Ramos (cell line): ENCODE measurements around the gene MRPL38.
"Not testable (repeated sequence)": the region's sequence is repeated elsewhere in the genome, so short reads cannot be mapped to it uniquely, and the experiment has no call there.

Source experiments
- in situ Hi-C: fragments of 300-500 bp; cut with MboI; formaldehyde crosslinking; loops from one replicate; pipeline ENCODE4 v1.14.3; 2022; ENCODE audit warnings: low sequenced_read_pairs; ENCODE audit not compliant: unreplicated experiment

MRPL38 gene

DNA sequence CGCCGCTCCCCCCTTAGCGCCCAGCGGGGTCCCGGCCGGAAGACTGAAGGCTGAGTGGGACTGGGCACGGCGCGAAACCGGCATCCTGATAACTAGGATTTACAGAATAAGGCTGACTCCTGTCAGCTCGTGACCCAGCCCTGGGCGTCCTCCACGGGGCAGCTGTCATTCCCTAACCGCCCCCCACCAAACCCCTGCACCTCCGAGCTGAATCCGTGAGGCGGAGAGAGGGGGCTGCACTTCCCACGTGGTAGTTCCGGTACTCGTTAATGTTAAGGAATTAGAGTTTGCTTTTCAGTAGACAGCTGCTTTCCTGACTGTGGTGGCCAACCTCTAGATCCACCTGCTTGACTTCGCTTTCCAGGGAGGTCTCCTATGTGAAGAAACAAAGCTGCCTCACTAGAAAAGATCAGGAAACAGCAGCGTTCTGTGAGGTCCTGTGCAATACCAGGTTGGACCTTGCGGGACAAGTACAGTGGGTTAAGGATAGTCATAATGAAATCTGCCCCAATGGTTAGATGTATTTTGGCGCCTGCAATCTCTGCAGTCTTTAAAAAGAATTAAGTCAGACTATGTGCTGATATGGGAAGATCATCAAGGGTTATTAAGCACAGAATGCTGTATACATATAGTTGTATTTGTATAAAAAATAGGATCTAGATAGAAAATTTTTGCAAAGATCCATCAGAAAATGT, 48.5 kb downstream of the MRPL38 start:
- in situ Hi-C loops, result no loop called here

DNA sequence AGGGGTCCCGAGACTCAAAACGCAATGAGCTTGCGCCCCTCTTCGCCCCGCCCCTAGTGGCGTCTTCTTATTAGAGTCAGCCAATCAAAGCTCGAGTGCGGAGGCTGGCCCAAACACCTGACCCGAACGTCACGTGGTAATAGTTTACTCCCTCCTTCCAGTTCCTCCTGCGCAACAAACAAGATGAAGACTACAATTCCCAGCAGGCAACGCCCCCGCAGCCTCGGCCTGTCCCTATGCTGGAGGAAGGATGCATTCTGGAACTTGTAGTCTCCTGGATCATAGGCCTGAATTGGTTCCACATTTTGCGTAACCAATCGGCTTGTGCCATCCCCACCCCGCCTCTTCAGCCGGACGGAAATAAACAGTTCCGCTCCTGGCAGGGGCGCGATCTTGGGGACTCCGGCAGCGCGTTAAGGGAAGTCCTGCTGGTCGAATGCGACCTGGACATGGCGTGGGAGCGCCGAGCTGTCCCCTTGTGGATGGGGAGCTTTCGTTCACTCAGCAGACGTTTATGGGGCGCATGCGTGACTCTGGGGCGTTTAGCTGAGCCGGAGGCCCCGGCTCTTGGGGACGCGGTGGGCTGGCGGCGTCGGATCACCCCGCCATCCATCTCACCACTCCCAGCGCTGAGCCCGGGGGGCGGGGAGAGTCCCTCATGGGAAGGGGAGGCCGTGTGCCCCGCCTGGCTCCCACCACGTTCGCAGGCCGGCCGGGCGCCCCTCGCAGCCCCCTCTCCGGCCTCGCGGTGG, 49.2 kb downstream of the MRPL38 start, which contains the start of gene WBP2:
TSS of gene WBP2 (minus strand) at position 26 of the 752 bp plus-strand sequence. CDS start 38 bp downstream, outside the sequence.
- in situ Hi-C loops, result no loop called here

DNA sequence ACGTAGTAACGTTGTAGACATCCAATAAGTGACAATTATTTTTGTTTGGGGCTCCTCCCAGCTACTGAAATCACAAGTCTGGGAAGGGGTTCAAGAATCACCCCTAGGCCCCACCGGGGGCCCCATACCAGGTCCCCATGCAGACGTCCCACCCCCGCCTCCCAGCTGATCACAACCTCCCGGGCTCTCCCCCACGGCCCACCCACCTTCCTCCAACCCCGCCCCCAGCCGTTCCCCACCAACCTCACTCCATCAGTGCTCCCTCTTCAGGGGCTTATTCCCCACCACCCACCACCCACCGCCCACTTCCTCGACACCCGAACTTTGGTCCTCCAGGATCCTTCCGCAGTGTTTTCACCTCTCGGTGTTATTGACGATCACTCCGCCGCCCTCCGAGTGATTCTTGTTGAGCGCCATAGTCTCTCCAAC, 49.8 kb downstream of the MRPL38 start:
- in situ Hi-C loops, result no loop called here

DNA sequence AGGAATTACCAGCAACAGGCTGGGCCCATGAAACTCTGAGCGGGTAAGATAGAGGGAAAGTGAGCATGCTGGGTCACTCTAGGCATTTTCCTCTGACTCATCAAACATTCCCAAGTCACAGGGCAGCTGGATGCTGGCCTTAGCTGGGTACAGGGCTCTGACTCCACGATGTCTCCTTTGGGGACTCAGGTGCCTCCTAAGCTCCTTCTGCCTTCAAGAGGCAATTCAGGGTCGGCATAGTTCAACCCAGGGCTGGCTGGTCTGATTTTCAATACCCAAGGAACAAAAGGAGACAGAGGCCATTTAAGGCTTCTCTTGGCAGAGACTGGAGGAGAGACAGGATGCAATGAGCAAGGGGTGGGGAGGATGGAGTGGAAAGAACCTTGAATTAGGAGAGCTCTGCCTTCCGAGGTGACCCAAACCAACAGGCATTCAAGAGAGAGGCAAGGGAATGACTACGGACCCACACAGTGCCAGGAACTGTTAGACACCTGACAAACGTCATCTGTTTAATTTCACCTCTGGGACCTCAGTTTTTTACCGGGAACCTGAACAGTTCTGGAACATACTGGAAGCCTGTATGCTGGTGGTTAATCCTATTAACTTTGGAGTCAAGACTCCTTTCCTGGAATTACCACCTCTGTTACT, 50.5 kb downstream of the MRPL38 start:
- in situ Hi-C loops, result no loop called here

DNA sequence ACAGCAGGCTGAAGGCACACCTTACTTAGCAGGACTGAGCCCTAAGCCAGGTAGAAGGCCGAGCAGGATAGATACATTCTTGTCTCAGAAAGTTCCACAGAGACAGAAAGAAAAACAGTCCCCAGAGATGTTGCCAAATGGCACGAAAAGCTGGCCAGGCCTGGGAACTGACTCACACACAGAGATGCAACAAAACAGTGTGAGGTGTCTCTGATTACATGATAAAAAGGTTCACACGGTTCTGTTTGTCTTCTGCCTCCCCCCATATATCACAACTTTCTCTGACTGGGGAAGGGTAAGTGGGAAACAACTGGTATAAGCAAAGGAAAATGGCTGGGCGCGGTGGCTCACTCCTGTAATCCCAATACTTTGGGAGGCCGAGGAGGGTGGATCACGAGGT, 51.3 kb downstream of the MRPL38 start:
- in situ Hi-C loops, result no loop called here

DNA sequence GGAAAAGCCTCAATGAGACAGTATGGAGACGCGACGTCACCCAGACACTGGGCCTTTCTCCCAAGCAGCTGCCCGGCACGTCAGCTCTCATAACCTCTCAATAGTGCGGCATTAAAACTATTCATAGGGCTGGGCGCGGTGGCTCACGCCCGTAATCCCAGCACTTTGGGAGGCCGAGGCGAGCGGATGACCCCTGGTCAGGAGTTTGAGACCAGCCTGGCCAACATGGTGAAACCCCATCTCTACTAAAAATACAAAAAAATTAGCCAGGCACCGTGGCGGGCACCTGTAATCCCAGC, 53.0 kb downstream of the MRPL38 start:
- in situ Hi-C loops, result not testable (repeated sequence)

DNA sequence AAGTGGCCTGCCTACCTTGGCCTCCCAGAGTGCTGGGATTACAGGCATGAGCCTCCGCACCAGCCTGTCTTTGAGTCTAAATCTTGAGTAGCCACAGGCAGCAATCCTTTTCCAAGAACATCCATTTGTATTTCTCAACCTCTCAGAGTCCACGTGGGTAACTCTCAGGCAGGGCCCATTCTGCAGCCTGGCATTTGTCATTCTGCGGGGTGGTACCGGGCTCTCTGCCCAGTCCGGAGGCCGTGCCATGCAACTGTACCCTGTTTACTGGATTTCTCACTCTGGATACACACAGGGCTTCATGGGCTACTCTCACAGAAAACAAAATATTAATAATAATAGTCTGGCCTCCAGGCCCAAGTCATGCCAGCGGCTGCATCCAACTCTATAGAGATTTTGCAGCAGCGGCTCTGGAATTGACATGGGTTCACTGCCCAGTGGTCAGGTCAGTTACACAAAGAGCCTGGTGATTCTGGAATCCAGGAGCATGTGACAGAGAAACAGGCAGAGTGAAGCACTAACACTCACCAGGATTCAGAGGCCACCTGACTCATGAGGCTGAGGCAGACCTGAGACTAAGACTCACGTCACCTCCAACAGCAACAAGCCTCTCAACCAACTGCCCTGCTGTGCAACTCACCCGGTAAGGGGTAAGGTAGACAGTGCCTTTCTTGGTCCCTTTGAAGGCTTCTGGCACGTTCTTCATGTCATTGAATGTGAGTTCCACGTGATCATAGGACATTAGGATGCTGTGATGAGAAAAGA, 53.6 kb downstream of the MRPL38 start:
- in situ Hi-C loops, result no loop called here

DNA sequence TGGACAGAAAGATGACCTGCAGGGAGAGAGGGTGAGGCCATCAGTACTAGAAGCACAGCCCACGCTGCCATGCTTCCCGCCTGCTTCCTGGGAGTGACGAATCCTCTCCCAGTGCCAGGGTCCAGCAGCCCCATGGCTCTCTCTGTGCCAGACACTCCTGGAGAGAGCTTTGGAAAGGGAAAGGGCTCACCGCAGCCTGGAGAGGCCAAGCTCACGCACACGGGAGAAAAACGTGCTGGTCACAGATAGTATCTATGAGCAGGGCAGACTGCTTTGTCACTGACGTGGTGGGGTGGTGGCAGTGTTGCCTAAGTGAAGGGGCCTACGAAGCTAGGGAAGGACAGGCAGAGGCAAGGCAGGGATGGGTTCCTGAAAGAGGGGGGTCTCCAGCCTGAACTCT, 55.0 kb downstream of the MRPL38 start:
- in situ Hi-C loops, result loop anchor here (10.0 kb wide), 1 partner anchor 245 kb away; no protein-coding TSS in a partner anchor

DNA sequence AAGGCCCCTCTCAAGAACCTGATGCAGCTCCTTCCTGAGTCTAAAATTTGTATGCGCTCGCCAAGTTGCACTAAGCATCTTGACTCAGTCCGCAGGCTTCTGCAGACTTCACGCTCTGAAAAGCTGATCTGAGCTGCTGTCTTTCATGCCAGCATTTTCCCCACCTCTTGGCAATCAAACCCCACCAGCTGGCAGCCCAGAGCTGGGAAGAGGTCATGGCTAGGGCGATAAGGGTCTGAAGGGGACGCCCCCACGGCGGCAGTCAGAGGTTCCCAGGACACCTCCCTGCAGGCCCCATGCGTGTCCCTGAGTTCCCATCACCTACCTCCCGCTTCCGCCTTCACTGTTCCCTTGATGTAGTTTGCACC, 55.4 kb downstream of the MRPL38 start:
- in situ Hi-C loops, result loop anchor here (10.0 kb wide), 1 partner anchor 244 kb away; no protein-coding TSS in a partner anchor
